Upper lobe of left lung (tissue), 6 donors: ENCODE results near the gene NANP. TPM values are rescaled to one million over a fixed set of nuclear protein-coding genes. Genes with fewer than 3 reads are reported as not detected.
"Not testable (repeated sequence)": the region's sequence is repeated elsewhere in the genome, so short reads cannot be mapped to it uniquely, and the experiment has no call there.

ENCODE experiments used
- ATAC-seq, 2 donors: fragments of 200-7000 bp; cut with Tn5 transposase; one replicate each; pipeline ENCODE4 v1.9.1; 2022; ENCODE audit warnings: mild to moderate bottlenecking in 2 of 2, moderate library complexity in 2 of 2; ENCODE audit not compliant: low FRiP score in 2 of 2
- DNase-seq, 2 donors: peaks; one replicate each; pipeline ENCODE4 v3.0.0-alpha.2; 2019 to 2020
- H3K27ac ChIP-seq, 4 donors: fragments of 200-600 bp; sonication (generic); one replicate each; pipeline ENCODE4 v1.5.1; 2016 to 2019
- H3K27me3 ChIP-seq, 4 donors: fragments of 200-600 bp; sonication (generic); one replicate each; pipeline ENCODE4 v1.5.1; 2017 to 2019
- H3K36me3 ChIP-seq, 4 donors: fragments of 200-600 bp; sonication (generic); one replicate each; pipeline ENCODE4 v1.5.1; 2016 to 2019
- H3K4me1 ChIP-seq, 4 donors: fragments of 200-600 bp; sonication (generic); one replicate each; pipeline ENCODE4 v1.5.1; 2018 to 2019
- H3K4me3 ChIP-seq, 4 donors: fragments of 200-600 bp; sonication (generic); one replicate each; pipeline ENCODE4 v1.5.1; 2017 to 2019; ENCODE audit warnings: mild to moderate bottlenecking in 2 of 4, moderate library complexity in 1 of 4
- H3K9me3 ChIP-seq, 4 donors: fragments of 200-600 bp; sonication (generic); one replicate each; pipeline ENCODE4 v1.5.1; 2018 to 2019
- CTCF ChIP-seq, 6 experiments: fragments of 450-650 bp in 4 of 6; fragments of 200-600 bp in 2 of 6; sonication (generic) in 2 of 6; IDR thresholded peaks; one replicate each; pipeline ENCODE4 v1.5.1; 2016 to 2019; ENCODE audit warnings: antibody characterized with exemption in 6 of 6
- EP300 ChIP-seq, 4 donors: sonication (generic); formaldehyde crosslinking; IDR thresholded peaks; one replicate each; pipeline ENCODE4 v1.5.1; 2017; ENCODE audit warnings: antibody characterized with exemption in 4 of 4, control low read depth in 2 of 4
- POLR2A ChIP-seq, 4 donors: fragments of 450-650 bp; IDR thresholded peaks; one replicate each; pipeline ENCODE4 v1.5.1; 2016 to 2017; ENCODE audit warnings: antibody characterized with exemption in 4 of 4, mild to moderate bottlenecking in 2 of 4
- POLR2AphosphoS5 ChIP-seq, 2 donors: sonication (generic); formaldehyde crosslinking; IDR thresholded peaks; one replicate each; pipeline ENCODE4 v1.5.1; 2017; ENCODE audit warnings: antibody characterized with exemption in 2 of 2
- WGBS, 2 donors: methylation state at CpG; one replicate each; pipeline ENCODE4 v1.1.5; 2017 to 2018; 5-methylcytosine and 5-hydroxymethylcytosine counted together
- total RNA-seq, 6 donors: library from RNA; depleted of rRNA in 4 of 6; stranded (reverse); fragments of >200 nt in 4 of 6; gene quantifications; one replicate each; pipeline versions ENCODE4 v1.1.0 to v1.2.1, GENCODE V29; 2016 to 2021
- donor health status: DM: no; HTN: no; CAD: no; lungs with moderate emphysema.
- donor health status: DM: no; HTN: yes; CAD: no; lungs with severe emphysema.

The NANP gene
- total RNA-seq, 6 donors from 2014 or later: 1.0 to 7.0 (median 4.7) TPM

GRCh38 chr20:25659999-25660398, 36.2 kb upstream of the NANP start:
- TF ChIP-seq POLR2A (IDR thresholded peaks at IDR 0.05): no peak
- no peak for TF ChIP-seq POLR2AphosphoS5 (IDR thresholded peaks at IDR 0.05)
- Histone ChIP-seq H3K27me3 (no peaks in the 10 kb centered on the region), H3K36me3 (no peaks in the 10 kb centered on the region), H3K4me3 (no peak overlapping the region), H3K27ac (no peak overlapping the region), H3K9me3 (no peaks in the 10 kb centered on the region), H3K4me1 (no peaks in the 10 kb centered on the region)
- no peak for ATAC-seq
- no peak for DNase-seq

- H3K36me3 ChIP-seq: no peaks in the 10 kb centered on the region
- DNase-seq: no peak
- H3K27me3 ChIP-seq: no peaks in the 10 kb centered on the region
- no peak overlapping the region for H3K27ac ChIP-seq
- H3K4me3 ChIP-seq: no peak overlapping the region
- peak in 1 of 2 donors; percentile 11 for ATAC-seq
- TF ChIP-seq CTCF (IDR thresholded peaks at IDR 0.05) (no peak), POLR2A (IDR thresholded peaks at IDR 0.05) (no peak), POLR2AphosphoS5 (IDR thresholded peaks at IDR 0.05) (no peak), EP300 (IDR thresholded peaks at IDR 0.05) (no peak)
- no peaks in the 10 kb centered on the region for H3K4me1 ChIP-seq
- no peaks in the 10 kb centered on the region for H3K9me3 ChIP-seq
These were observed 30.7 kb upstream of the NANP start for GRCh38 chr20:25654487-25654886.

- ATAC-seq, H3K27me3 ChIP-seq, H3K27ac ChIP-seq, DNase-seq, H3K36me3 ChIP-seq, H3K9me3 ChIP-seq, H3K4me1 ChIP-seq, H3K4me3 ChIP-seq: not testable (repeated sequence)
- 95 to 96% methylated on average over 4 of the region's 4 CpGs for WGBS, 2 donors
These were observed 29.1 kb upstream of the NANP start for GRCh38 chr20:25652866-25653265.

- Histone ChIP-seq H3K27ac (no peak overlapping the region), H3K4me1 (no peaks in the 10 kb centered on the region), H3K27me3 (no peaks in the 10 kb centered on the region), H3K9me3 (no peaks in the 10 kb centered on the region), H3K4me3 (no peak overlapping the region), H3K36me3 (no peaks in the 10 kb centered on the region)
- DNase-seq: no peak
- TF ChIP-seq EP300 (IDR thresholded peaks at IDR 0.05) (no peak), CTCF (IDR thresholded peaks at IDR 0.05) (no peak), POLR2AphosphoS5 (IDR thresholded peaks at IDR 0.05) (no peak), POLR2A (IDR thresholded peaks at IDR 0.05) (no peak)
- no peak for ATAC-seq
- WGBS, 2 donors: 98 to 99% methylated on average over 3 of the region's 3 CpGs
These were observed 21.0 kb upstream of the NANP start for GRCh38 chr20:25644814-25645213.

- H3K4me3 ChIP-seq: no peak overlapping the region
- H3K27me3 ChIP-seq: no peaks in the 10 kb centered on the region
- H3K4me1 ChIP-seq: no peaks in the 10 kb centered on the region
- ATAC-seq: no peak
- DNase-seq: no peak
- H3K9me3 ChIP-seq: no peaks in the 10 kb centered on the region
- H3K27ac ChIP-seq: no peak overlapping the region
- TF ChIP-seq EP300 (IDR thresholded peaks at IDR 0.05) (no peak), POLR2A (IDR thresholded peaks at IDR 0.05) (no peak), CTCF (IDR thresholded peaks at IDR 0.05) (no peak), POLR2AphosphoS5 (IDR thresholded peaks at IDR 0.05) (no peak)
- H3K36me3 ChIP-seq: no peaks in the 10 kb centered on the region
These were observed 19.9 kb upstream of the NANP start for GRCh38 chr20:25643716-25644115.

GRCh38 chr20:25637247-25637646, 13.4 kb upstream of the NANP start:
- no peaks in the 10 kb centered on the region for H3K27me3 ChIP-seq
- no peak overlapping the region for H3K27ac ChIP-seq
- DNase-seq (no peak), ATAC-seq (no peak)
- H3K4me3 ChIP-seq: no peak overlapping the region
- TF ChIP-seq EP300 (IDR thresholded peaks at IDR 0.05) (no peak), POLR2A (IDR thresholded peaks at IDR 0.05) (no peak), CTCF (IDR thresholded peaks at IDR 0.05) (no peak), POLR2AphosphoS5 (IDR thresholded peaks at IDR 0.05) (no peak)
- H3K9me3 ChIP-seq: no peaks in the 10 kb centered on the region
- H3K4me1 ChIP-seq: no peaks in the 10 kb centered on the region
- H3K36me3 ChIP-seq: peaks cover 0 to 3% (median 1%) of the 10 kb centered on the region in 4 donors
- WGBS, 2 donors: 92 to 94% methylated on average over 2 of the region's 2 CpGs
